ENCODE data around the gene TIMP2. TPM values are rescaled to one million over a fixed set of nuclear protein-coding genes. Genes with fewer than 3 reads are reported as not detected.

TIMP2 gene
- total and polyA plus RNA-seq, 2 of the 4 experiments (the other 2 are of a cell fraction) = 43.9 to 416 TPM

GRCh38 chr17:78912082-78912481, 13.1 kb downstream of the TIMP2 start:
- Histone ChIP-seq H4K5ac (ENCODE audit: low read depth, low read length) (no peak overlapping the region), H4K8ac (ENCODE audit: low read depth in 2 of 2, low read length in 2 of 2) (no peak overlapping the region), H4K91ac (ENCODE audit: insufficient read depth, low read depth, low read length) (no peak overlapping the region), H3K56ac (ENCODE audit: extremely low read depth, insufficient read depth, low read length) (no peak overlapping the region), H3K18ac (ENCODE audit: low read depth, low read length) (no peak overlapping the region), H3K4me2 (ENCODE audit: low read depth, low read length) (no peak overlapping the region), H3K36me3 (ENCODE audit: control insufficient read depth, insufficient read depth, low read length) (peaks cover 15% of the 10 kb centered on the region), H2BK5ac (ENCODE audit: low read depth, low read length, poor library complexity, severe bottlenecking) (no peak overlapping the region), H3K23ac (ENCODE audit: low read depth, low read length) (no peak overlapping the region; the same call in 1 of the 2 replicates), H2AK9ac (replicated peaks; ENCODE audit: low read depth, low read length, poor library complexity) (no peak overlapping the region), H3K27me3 (ENCODE audit: control insufficient read depth, insufficient read depth, low read length) (no peaks in the 10 kb centered on the region), H3K27ac (ENCODE audit: insufficient read depth, low read length) (no peak overlapping the region), H3K9me3 (ENCODE audit: control insufficient read depth, insufficient read depth, low read length) (no peaks in the 10 kb centered on the region), H4K20me1 (ENCODE audit: insufficient read depth, low read length) (peaks cover 90% of the 10 kb centered on the region), H3K79me1 (ENCODE audit: low read depth in 1 of 2, low read length in 2 of 2) (peaks cover 28 to 82% of the 10 kb centered on the region in 2 experiments), H2BK15ac (ENCODE audit: low read depth, low read length) (no peak overlapping the region), H3K14ac (replicated peaks; ENCODE audit: low read depth, low read length) (no peak overlapping the region), H2BK120ac (ENCODE audit: low read depth, low read length) (no peak overlapping the region), H2AFZ (replicated peaks; ENCODE audit: low read length, poor library complexity) (no peak overlapping the region), H3K4me1 (ENCODE audit: control insufficient read depth, insufficient read depth, low read length) (peaks cover 13% of the 10 kb centered on the region), H3K9ac (ENCODE audit: low read depth, low read length) (no peak overlapping the region), H3K9me1 (ENCODE audit: insufficient read depth, low read length) (peaks cover 42% of the 10 kb centered on the region), H2BK20ac (ENCODE audit: low read depth, low read length) (no peak overlapping the region), H2AK5ac (ENCODE audit: low read depth, low read length) (no peak overlapping the region), H3K4me3 (ENCODE audit: insufficient read depth, low read depth, low read length) (no peak overlapping the region), H3K4ac (ENCODE audit: low read depth, low read length) (no peak overlapping the region)
- in situ Hi-C loops (cut with MboI; ENCODE audit: low sequenced_read_pairs) (no loop called here), dilution Hi-C loops (cut with HindIII; ENCODE audit: low sequenced_read_pairs, unreplicated experiment) (no loop called here), intact Hi-C loops (cut with micrococcal nuclease) (no loop called here)
- no TSS peak for BruUV-seq (replicated peaks)
- ChIA-PET CTCF (no interaction called here), POLR2A (ENCODE audit: unreplicated experiment) (no interaction called here)
- DNase-seq (no peak), ATAC-seq (ENCODE audit: low read depth) (no peak)
- TF ChIP-seq CTCF (conservative IDR thresholded peaks at IDR 0.05; ENCODE audit: low read depth, low read length) (no peak), RFX5 (IDR thresholded peaks at IDR 0.05; ENCODE audit: low read depth, low read length) (no peak), USF2 (IDR thresholded peaks at IDR 0.05; ENCODE audit: low read depth, low read length) (no peak), POLR2A (IDR thresholded peaks at IDR 0.05; ENCODE audit: low read depth, low read length) (no peak), SMC3 (IDR thresholded peaks at IDR 0.05; ENCODE audit: low read depth, low read length) (no peak), RAD21 (IDR thresholded peaks at IDR 0.05; ENCODE audit: low read length) (no peak), MAZ (IDR thresholded peaks at IDR 0.05; ENCODE audit: borderline replicate concordance, low read depth, low read length) (no peak), NFE2L2 (IDR thresholded peaks at IDR 0.05; ENCODE audit: low read depth, low read length) (no peak), ELK1 (IDR thresholded peaks at IDR 0.05; ENCODE audit: borderline replicate concordance, low read depth, low read length) (no peak)
- 94% methylated on average over 5 of the region's 8 CpGs; no CpG with 5 or more reads in 1 of the 2 experiments for WGBS, 2 experiments (ENCODE audit: extremely low coverage in 2 of 2, insufficient read length in 1 of 2)
